ENCODE results near the gene TYMP. TPM values are rescaled to one million over a fixed set of nuclear protein-coding genes. Genes with fewer than 3 reads are reported as not detected.

The TYMP gene
- total RNA-seq, 1 experiment from 2014 or later: 5.9 TPM

- H3K36me3 ChIP-seq (ENCODE audit: low read depth): peaks cover 26% of the 10 kb centered on the region; the same call in 1 of the 2 replicates
- H3K4me1 ChIP-seq (replicated peaks; ENCODE audit: insufficient read depth): no peaks in the 10 kb centered on the region
- POLR2A ChIA-PET (ENCODE audit: unreplicated experiment): no interaction called here
- no peak overlapping the region for H3K4me2 ChIP-seq
- H4K20me1 ChIP-seq (ENCODE audit: insufficient read depth): no peaks in the 10 kb centered on the region
- no peak overlapping the region for H3K27ac ChIP-seq
- H3F3A ChIP-seq (ENCODE audit: insufficient read depth, low read depth): peaks cover 20% of the 10 kb centered on the region; the same call in 1 of the 2 replicates
- DNase-seq: no peak
- CTCF ChIA-PET: no interaction called here
- no peaks in the 10 kb centered on the region for H3K27me3 ChIP-seq (ENCODE audit: insufficient read depth, low read depth)
- TF ChIP-seq CTCF (conservative IDR thresholded peaks at IDR 0.05) (no peak), EZH2 (IDR thresholded peaks at IDR 0.05; ENCODE audit: low read depth) (no peak)
- no peaks in the 10 kb centered on the region for H3K9me2 ChIP-seq (ENCODE audit: insufficient read depth)
- H2AFZ ChIP-seq: no peak overlapping the region
- no peak overlapping the region for H3K4me3 ChIP-seq
- no peaks in the 10 kb centered on the region for H3K79me2 ChIP-seq (ENCODE audit: low read depth)
- intact Hi-C loops (cut with micrococcal nuclease; ENCODE audit: unreplicated experiment): no loop called here
- BruUV-seq (replicated peaks): no TSS peak
- H3K9me3 ChIP-seq (ENCODE audit: insufficient read depth, low read depth): no peaks in the 10 kb centered on the region
Observed at GRCh38 chr22:50569896-50570535, 40.2 kb upstream of the TYMP start.

- TF ChIP-seq EZH2 (IDR thresholded peaks at IDR 0.05; ENCODE audit: low read depth) (no peak), CTCF (conservative IDR thresholded peaks at IDR 0.05) (no peak)
- Histone ChIP-seq H3F3A (ENCODE audit: insufficient read depth, low read depth) (peaks cover 20% of the 10 kb centered on the region; the same call in 1 of the 2 replicates), H3K79me2 (ENCODE audit: low read depth) (no peaks in the 10 kb centered on the region), H3K36me3 (ENCODE audit: low read depth) (peaks cover 21% of the 10 kb centered on the region; the same call in 1 of the 2 replicates), H2AFZ (no peak overlapping the region), H3K9me3 (ENCODE audit: insufficient read depth, low read depth) (no peaks in the 10 kb centered on the region), H3K9me2 (ENCODE audit: insufficient read depth) (no peaks in the 10 kb centered on the region), H3K4me2 (no peak overlapping the region), H3K27me3 (ENCODE audit: insufficient read depth, low read depth) (no peaks in the 10 kb centered on the region), H4K20me1 (ENCODE audit: insufficient read depth) (no peaks in the 10 kb centered on the region), H3K4me1 (replicated peaks; ENCODE audit: insufficient read depth) (peaks cover 8% of the 10 kb centered on the region), H3K27ac (no peak overlapping the region), H3K4me3 (no peak overlapping the region)
- DNase-seq: no peak
- ChIA-PET CTCF (no interaction called here), POLR2A (ENCODE audit: unreplicated experiment) (interaction anchor here (0.6 kb wide), 1 partner anchor 61 kb away, joined by 8 read pairs; the partner anchor contains the start of gene NCAPH2)
- intact Hi-C loops (cut with micrococcal nuclease; ENCODE audit: unreplicated experiment): no loop called here
- no TSS peak for BruUV-seq (replicated peaks)
Observed at GRCh38 chr22:50569041-50569459, 39.2 kb upstream of the TYMP start.

- H3F3A ChIP-seq (ENCODE audit: insufficient read depth, low read depth): peaks cover 20% of the 10 kb centered on the region; the same call in 1 of the 2 replicates
- ChIA-PET CTCF (no interaction called here), POLR2A (ENCODE audit: unreplicated experiment) (no interaction called here)
- no peak for TF ChIP-seq CTCF (conservative IDR thresholded peaks at IDR 0.05)
- no peak for TF ChIP-seq EZH2 (IDR thresholded peaks at IDR 0.05; ENCODE audit: low read depth)
- H3K27ac ChIP-seq: no peak overlapping the region
- H4K20me1 ChIP-seq (ENCODE audit: insufficient read depth): no peaks in the 10 kb centered on the region
- H3K9me3 ChIP-seq (ENCODE audit: insufficient read depth, low read depth): no peaks in the 10 kb centered on the region
- H2AFZ ChIP-seq: no peak overlapping the region
- DNase-seq: no peak
- H3K27me3 ChIP-seq (ENCODE audit: insufficient read depth, low read depth): no peaks in the 10 kb centered on the region
- no TSS peak for BruUV-seq (replicated peaks)
- intact Hi-C loops (cut with micrococcal nuclease; ENCODE audit: unreplicated experiment): no loop called here
- peaks cover 21% of the 10 kb centered on the region; the same call in 1 of the 2 replicates for H3K36me3 ChIP-seq (ENCODE audit: low read depth)
- H3K4me2 ChIP-seq: no peak overlapping the region
- no peaks in the 10 kb centered on the region for H3K79me2 ChIP-seq (ENCODE audit: low read depth)
- H3K4me3 ChIP-seq: no peak overlapping the region
- peaks cover 13% of the 10 kb centered on the region for H3K4me1 ChIP-seq (replicated peaks; ENCODE audit: insufficient read depth)
- H3K9me2 ChIP-seq (ENCODE audit: insufficient read depth): no peaks in the 10 kb centered on the region
Observed at GRCh38 chr22:50568626-50569025, 38.8 kb upstream of the TYMP start.
